ENCODE measurements around the gene FYN.

FYN gene

DNA sequence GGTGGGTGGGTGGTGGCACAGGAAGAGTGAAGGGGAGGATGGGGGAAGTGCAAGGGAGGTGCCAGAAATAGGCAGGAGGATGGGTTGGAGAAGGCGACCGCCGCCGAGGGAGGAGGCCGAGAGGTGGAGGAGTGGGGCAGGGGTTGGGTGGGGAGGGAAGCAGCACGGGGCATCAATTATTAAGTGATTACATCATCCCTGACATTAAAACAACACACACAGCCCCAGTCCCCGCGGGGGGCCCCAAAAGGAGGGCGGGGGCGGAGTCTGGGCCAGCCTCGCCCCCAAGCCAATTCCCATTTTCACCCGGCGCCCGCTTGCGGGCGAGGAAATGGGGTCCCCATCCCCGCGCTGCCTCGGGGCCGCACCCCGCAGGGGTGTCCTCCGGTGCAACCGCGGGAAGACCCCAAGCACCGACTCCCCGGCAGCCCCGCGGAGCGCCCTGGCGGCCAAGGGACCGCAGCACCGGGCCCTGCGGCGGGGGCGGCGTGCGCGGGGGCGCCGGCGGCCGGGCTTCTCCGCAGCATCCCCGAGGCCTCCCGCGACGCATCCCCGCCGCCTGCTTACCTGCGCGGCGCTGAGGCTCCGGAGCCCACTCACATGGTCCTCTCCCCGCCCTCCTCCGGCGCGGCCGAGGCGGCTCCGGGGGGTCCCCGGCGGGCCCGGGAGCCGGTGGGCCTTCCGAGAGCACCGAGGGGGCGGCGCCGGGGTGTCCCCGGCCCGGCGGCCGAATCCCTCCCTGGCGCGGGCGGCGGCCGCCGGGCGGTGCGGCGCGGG lies 663 bp downstream of the FYN start (continued):
- TF ChIP-seq ZNF843 (tag by site-specific recombination; IDR thresholded peaks at IDR 0.05): peak; percentile 59; the same call in 1 of the 2 replicates
- TF ChIP-seq ZBTB20 (tag by site-specific recombination; IDR thresholded peaks at IDR 0.05): no peak
- no peak for TF ChIP-seq ZNF785 (tag by site-specific recombination; IDR thresholded peaks at IDR 0.05)
- 0 out of 2 replicates have a peak, but pooled peaks have one; percentile 5 for TF ChIP-seq ZNF596 (tag by site-specific recombination; IDR thresholded peaks at IDR 0.05)
- TF ChIP-seq, protein P1, sequence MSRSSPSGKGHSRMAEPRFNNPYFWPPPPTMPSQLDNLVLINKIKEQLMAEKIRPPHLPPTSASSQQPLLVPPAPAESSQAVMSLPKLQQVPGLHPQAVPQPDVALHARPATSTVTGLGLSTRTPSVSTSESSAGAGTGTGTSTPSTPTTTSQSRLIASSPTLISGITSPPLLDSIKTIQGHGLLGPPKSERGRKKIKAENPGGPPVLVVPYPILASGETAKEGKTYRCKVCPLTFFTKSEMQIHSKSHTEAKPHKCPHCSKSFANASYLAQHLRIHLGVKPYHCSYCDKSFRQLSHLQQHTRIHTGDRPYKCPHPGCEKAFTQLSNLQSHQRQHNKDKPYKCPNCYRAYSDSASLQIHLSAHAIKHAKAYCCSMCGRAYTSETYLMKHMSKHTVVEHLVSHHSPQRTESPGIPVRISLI (tag by site-specific recombination; IDR thresholded peaks at IDR 0.05): no peak
- TF ChIP-seq ZNF837 (tag by site-specific recombination; IDR thresholded peaks at IDR 0.05): no peak
- TF ChIP-seq ZNF140 (tag by site-specific recombination; IDR thresholded peaks at IDR 0.05): no peak
- TF ChIP-seq ZBTB1 (tag by site-specific recombination; IDR thresholded peaks at IDR 0.05): 0 out of 2 replicates have a peak, but pooled peaks have one; percentile 22
- 0 out of 2 replicates have a peak, but pooled peaks have one; percentile 7 for TF ChIP-seq ZNF146 (tag by site-specific recombination; IDR thresholded peaks at IDR 0.05)
- TF ChIP-seq, protein P2, sequence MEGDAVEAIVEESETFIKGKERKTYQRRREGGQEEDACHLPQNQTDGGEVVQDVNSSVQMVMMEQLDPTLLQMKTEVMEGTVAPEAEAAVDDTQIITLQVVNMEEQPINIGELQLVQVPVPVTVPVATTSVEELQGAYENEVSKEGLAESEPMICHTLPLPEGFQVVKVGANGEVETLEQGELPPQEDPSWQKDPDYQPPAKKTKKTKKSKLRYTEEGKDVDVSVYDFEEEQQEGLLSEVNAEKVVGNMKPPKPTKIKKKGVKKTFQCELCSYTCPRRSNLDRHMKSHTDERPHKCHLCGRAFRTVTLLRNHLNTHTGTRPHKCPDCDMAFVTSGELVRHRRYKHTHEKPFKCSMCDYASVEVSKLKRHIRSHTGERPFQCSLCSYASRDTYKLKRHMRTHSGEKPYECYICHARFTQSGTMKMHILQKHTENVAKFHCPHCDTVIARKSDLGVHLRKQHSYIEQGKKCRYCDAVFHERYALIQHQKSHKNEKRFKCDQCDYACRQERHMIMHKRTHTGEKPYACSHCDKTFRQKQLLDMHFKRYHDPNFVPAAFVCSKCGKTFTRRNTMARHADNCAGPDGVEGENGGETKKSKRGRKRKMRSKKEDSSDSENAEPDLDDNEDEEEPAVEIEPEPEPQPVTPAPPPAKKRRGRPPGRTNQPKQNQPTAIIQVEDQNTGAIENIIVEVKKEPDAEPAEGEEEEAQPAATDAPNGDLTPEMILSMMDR (tag by site-specific recombination; IDR thresholded peaks at IDR 0.05): peak; percentile 38; the same call in 1 of the 2 replicates
- TF ChIP-seq ZNF76 (tag by site-specific recombination; IDR thresholded peaks at IDR 0.05; ENCODE audit: borderline replicate concordance, low read depth): peak; percentile 44; the same call in 1 of the 2 replicates
- no peak for TF ChIP-seq ZNF266 (tag by site-specific recombination; IDR thresholded peaks at IDR 0.05; ENCODE audit: low read depth)
- TF ChIP-seq, protein P3, sequence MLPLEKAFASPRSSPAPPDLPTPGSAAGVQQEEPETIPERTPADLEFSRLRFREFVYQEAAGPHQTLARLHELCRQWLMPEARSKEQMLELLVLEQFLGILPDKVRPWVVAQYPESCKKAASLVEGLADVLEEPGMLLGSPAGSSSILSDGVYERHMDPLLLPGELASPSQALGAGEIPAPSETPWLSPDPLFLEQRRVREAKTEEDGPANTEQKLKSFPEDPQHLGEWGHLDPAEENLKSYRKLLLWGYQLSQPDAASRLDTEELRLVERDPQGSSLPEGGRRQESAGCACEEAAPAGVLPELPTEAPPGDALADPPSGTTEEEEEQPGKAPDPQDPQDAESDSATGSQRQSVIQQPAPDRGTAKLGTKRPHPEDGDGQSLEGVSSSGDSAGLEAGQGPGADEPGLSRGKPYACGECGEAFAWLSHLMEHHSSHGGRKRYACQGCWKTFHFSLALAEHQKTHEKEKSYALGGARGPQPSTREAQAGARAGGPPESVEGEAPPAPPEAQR (tag by site-specific recombination; IDR thresholded peaks at IDR 0.05): 0 out of 2 replicates have a peak, but pooled peaks have one; percentile 4
- TF ChIP-seq ZNF529 (tag by site-specific recombination; IDR thresholded peaks at IDR 0.05; ENCODE audit: insufficient replicate concordance): no peak
- TF ChIP-seq ZNF184 (tag by site-specific recombination; IDR thresholded peaks at IDR 0.05): 0 out of 2 replicates have a peak, but pooled peaks have one; percentile 53
- no peak for TF ChIP-seq ZNF16 (tag by site-specific recombination; IDR thresholded peaks at IDR 0.05; ENCODE audit: low read depth)
- no peak for TF ChIP-seq ZNF341 (tag by site-specific recombination; IDR thresholded peaks at IDR 0.05; ENCODE audit: low read depth)
- TF ChIP-seq ZNF274 (IDR thresholded peaks at IDR 0.05; ENCODE audit: low read length): no peak
- no peak for TF ChIP-seq ZNF274 (tag by site-specific recombination; IDR thresholded peaks at IDR 0.05; ENCODE audit: borderline replicate concordance)
- TF ChIP-seq SP2 (tag by site-specific recombination; IDR thresholded peaks at IDR 0.05): peak; percentile 88
- 0 out of 2 replicates have a peak, but pooled peaks have one; percentile 30 for TF ChIP-seq ZSCAN23 (tag by site-specific recombination; IDR thresholded peaks at IDR 0.05)
- TF ChIP-seq ZNF707 (tag by site-specific recombination; IDR thresholded peaks at IDR 0.05): 0 out of 2 replicates have a peak, but pooled peaks have one; percentile 5
- TF ChIP-seq ZNF626 (tag by site-specific recombination; IDR thresholded peaks at IDR 0.05): no peak
- no peak; the same call in 1 of the 2 replicates for TF ChIP-seq ZNF600 (tag by site-specific recombination; IDR thresholded peaks at IDR 0.05)
- TF ChIP-seq ZNF792 (tag by site-specific recombination; IDR thresholded peaks at IDR 0.05): no peak
- TF ChIP-seq, protein P4, sequence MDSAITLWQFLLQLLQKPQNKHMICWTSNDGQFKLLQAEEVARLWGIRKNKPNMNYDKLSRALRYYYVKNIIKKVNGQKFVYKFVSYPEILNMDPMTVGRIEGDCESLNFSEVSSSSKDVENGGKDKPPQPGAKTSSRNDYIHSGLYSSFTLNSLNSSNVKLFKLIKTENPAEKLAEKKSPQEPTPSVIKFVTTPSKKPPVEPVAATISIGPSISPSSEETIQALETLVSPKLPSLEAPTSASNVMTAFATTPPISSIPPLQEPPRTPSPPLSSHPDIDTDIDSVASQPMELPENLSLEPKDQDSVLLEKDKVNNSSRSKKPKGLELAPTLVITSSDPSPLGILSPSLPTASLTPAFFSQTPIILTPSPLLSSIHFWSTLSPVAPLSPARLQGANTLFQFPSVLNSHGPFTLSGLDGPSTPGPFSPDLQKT (IDR thresholded peaks at IDR 0.05; ENCODE audit: borderline replicate concordance, low read depth, low read length): no peak
- TF ChIP-seq, protein P5, sequence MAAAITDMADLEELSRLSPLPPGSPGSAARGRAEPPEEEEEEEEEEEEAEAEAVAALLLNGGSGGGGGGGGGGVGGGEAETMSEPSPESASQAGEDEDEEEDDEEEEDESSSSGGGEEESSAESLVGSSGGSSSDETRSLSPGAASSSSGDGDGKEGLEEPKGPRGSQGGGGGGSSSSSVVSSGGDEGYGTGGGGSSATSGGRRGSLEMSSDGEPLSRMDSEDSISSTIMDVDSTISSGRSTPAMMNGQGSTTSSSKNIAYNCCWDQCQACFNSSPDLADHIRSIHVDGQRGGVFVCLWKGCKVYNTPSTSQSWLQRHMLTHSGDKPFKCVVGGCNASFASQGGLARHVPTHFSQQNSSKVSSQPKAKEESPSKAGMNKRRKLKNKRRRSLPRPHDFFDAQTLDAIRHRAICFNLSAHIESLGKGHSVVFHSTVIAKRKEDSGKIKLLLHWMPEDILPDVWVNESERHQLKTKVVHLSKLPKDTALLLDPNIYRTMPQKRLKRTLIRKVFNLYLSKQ (tag by site-specific recombination; IDR thresholded peaks at IDR 0.05; ENCODE audit: borderline replicate concordance): no peak
- TF ChIP-seq, protein P6, sequence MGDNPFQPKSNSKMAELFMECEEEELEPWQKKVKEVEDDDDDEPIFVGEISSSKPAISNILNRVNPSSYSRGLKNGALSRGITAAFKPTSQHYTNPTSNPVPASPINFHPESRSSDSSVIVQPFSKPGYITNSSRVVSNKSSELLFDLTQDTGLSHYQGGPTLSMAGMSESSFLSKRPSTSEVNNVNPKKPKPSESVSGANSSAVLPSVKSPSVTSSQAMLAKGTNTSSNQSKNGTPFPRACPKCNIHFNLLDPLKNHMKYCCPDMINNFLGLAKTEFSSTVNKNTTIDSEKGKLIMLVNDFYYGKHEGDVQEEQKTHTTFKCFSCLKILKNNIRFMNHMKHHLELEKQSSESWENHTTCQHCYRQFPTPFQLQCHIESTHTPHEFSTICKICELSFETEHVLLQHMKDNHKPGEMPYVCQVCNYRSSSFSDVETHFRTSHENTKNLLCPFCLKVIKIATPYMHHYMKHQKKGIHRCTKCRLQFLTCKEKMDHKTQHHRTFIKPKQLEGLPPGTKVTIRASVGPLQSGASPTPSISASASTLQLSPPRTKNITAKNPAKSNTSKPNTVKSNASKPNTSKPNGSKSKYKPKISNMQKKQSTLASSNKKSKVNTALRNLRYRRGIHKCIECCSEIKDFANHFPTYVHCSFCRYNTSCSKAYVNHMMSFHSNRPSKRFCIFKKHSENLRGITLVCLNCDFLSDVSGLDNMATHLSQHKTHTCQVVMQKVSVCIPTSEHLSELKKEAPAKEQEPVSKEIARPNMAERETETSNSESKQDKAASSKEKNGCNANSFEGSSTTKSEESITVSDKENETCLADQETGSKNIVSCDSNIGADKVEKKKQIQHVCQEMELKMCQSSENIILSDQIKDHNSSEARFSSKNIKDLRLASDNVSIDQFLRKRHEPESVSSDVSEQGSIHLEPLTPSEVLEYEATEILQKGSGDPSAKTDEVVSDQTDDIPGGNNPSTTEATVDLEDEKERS (tag by site-specific recombination; IDR thresholded peaks at IDR 0.05): no peak
- peak; percentile 64 for TF ChIP-seq ZBTB21 (tag by site-specific recombination; IDR thresholded peaks at IDR 0.05)
- no peak for TF ChIP-seq ZNF830 (tag by site-specific recombination; IDR thresholded peaks at IDR 0.05; ENCODE audit: low read depth)

Data from HEK293 (cell line).